BLaER1 treated with 17β-estradiol and CSF1 and Interleukin-3, amounts not matched to agents 10 nM and 100 nM (cell line): ENCODE measurements around the gene DOCK11.
A peak's percentile ranks its signal among the peaks of the same experiment; 100 is the strongest.
"Not testable (repeated sequence)": the region's sequence is repeated elsewhere in the genome, so short reads cannot be mapped to it uniquely, and the experiment has no call there.

Source experiments
- H3K27ac ChIP-seq, 11 experiments: shearing (Covaris generic); formaldehyde crosslinking; 2 replicates each; pipeline ENCODE4 v1.8.1; 2022
- H3K27me3 ChIP-seq, 11 experiments: shearing (Covaris generic); formaldehyde crosslinking; 2 replicates each; pipeline ENCODE4 v1.8.1; 2022
- H3K36me3 ChIP-seq, 11 experiments: shearing (Covaris generic); formaldehyde crosslinking; 2 replicates each; pipeline ENCODE4 v1.8.1; 2022
- H3K4me1 ChIP-seq, 10 experiments: shearing (Covaris generic); formaldehyde crosslinking; 2 replicates each; pipeline ENCODE4 v1.8.1; 2022
- H3K4me2 ChIP-seq, 11 experiments: shearing (Covaris generic); formaldehyde crosslinking; 2 replicates each; pipeline ENCODE4 v1.8.1; 2022
- H3K4me3 ChIP-seq, 10 experiments: shearing (Covaris generic); formaldehyde crosslinking; 2 replicates each; pipeline ENCODE4 v1.8.1; 2022
- H3K9ac ChIP-seq, 11 experiments: shearing (Covaris generic); formaldehyde crosslinking; 2 replicates each; pipeline ENCODE4 v1.8.1; 2022
- H3K9me3 ChIP-seq, 11 experiments: shearing (Covaris generic); formaldehyde crosslinking; replicated peaks in 1 of 11; 2 replicates each; pipeline ENCODE4 v1.8.1; 2022
- H4K20me1 ChIP-seq, 11 experiments: shearing (Covaris generic); formaldehyde crosslinking; 2 replicates each; pipeline ENCODE4 v1.8.1; 2022
- Cebpa-rat ChIP-seq, 11 experiments: shearing (Covaris generic); IDR thresholded peaks; 2 replicates each; pipeline ENCODE4 v1.8.1; 2022

DOCK11 gene

DNA sequence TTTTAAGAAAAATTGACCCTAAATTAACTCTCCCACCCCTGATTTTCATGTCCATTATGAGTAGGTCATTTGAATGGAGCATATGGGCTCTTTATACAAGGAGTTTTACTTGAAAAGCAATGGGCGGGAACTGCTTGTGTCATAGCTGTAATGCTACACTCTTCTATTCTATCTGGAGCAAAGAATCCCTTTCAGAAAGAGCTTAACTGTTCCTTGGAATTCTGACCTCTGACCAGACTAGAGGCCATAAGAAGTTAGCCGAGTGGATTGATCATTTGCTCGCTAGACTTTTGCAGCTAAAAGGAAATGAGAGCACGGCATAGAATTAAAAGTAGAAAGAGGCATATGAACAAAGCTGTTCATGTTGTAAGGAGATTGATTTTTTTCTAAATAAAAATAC lies 79.1 kb downstream of the DOCK11 start:
- no peaks in the 10 kb centered on the region for H3K27me3 ChIP-seq
- H3K36me3 ChIP-seq: peaks cover 47 to 96% (median 71%) of the 10 kb centered on the region in 11 experiments
- H3K4me3 ChIP-seq: no peak overlapping the region
- H3K4me2 ChIP-seq: no peak overlapping the region
- 0 out of 22 replicates have a peak, but pooled peaks cover 0 to 4% (median 0%) of the 10 kb centered on the region in 11 experiments for H4K20me1 ChIP-seq
- no peak for TF ChIP-seq Cebpa-rat (IDR thresholded peaks at IDR 0.05)
- H3K4me1 ChIP-seq: no peaks in the 10 kb centered on the region
- H3K27ac ChIP-seq: no peak overlapping the region
- H3K9me3 ChIP-seq: no peaks in the 10 kb centered on the region
- no peak overlapping the region for H3K9ac ChIP-seq

DNA sequence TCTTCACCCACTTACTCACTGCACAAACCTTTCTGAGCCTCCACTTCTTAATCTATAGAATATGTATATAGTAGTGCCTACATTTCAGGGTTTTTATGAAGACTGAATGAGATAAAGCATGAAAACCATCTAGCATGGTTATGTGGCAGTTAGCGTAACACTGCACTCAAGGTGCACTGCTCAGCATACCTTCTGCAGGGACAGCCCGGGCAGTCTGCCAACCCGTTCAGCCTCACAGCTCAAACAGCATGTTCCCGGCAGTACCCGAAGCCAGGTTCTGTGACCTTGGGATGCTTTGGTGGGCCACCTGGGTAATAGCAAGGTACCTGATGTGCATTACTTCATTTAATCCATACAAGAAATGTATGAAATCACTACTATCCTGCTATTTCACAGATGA lies 81.4 kb downstream of the DOCK11 start:
- Histone ChIP-seq H3K4me3 (no peak overlapping the region), H3K9me3 (peaks cover 0 to 7% (median 3%) of the 10 kb centered on the region in 11 experiments; a peak in 12 of 22 replicates), H3K27ac (no peak overlapping the region), H4K20me1 (no peaks in the 10 kb centered on the region), H3K36me3 (peaks cover 39 to 96% (median 68%) of the 10 kb centered on the region in 11 experiments), H3K4me1 (no peaks in the 10 kb centered on the region), H3K4me2 (no peak overlapping the region), H3K27me3 (no peaks in the 10 kb centered on the region), H3K9ac (no peak overlapping the region)
- no peak for TF ChIP-seq Cebpa-rat (IDR thresholded peaks at IDR 0.05)

DNA sequence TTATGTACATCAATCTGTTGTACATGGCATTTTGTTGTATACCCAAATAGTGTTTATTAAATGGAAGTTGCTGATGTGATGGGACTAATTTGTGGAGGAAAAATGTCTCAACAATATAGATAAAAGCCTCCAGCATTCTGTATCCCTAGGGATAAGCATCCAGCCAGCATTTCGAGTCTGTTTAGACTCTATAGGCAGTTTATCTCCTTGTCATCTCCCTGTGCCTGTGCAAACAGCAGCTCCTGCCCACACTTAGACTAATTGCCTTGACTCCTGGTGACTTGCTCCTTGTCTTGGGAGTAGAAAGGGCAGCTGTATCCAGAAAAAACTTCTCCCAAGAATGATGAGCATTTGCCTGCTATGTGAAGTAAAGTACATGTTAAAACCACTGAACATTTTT lies 83.8 kb downstream of the DOCK11 start:
- Histone ChIP-seq H3K27ac (no peak overlapping the region), H3K4me2 (no peak overlapping the region), H3K36me3 (peaks cover 28 to 87% (median 57%) of the 10 kb centered on the region in 11 experiments), H3K4me1 (no peaks in the 10 kb centered on the region), H3K27me3 (no peaks in the 10 kb centered on the region), H3K9me3 (peaks cover 0 to 16% (median 12%) of the 10 kb centered on the region in 11 experiments; a peak in 15 of 22 replicates), H3K9ac (no peak overlapping the region), H3K4me3 (no peak overlapping the region), H4K20me1 (0 out of 22 replicates have a peak, but pooled peaks cover 0 to 6% (median 0%) of the 10 kb centered on the region in 11 experiments)
- TF ChIP-seq Cebpa-rat (IDR thresholded peaks at IDR 0.05): no peak

GRCh38 chrX:118582926-118583325 lies 87.3 kb downstream of the DOCK11 start:
- not testable (repeated sequence) for H3K27ac ChIP-seq, H3K4me3 ChIP-seq, H3K9ac ChIP-seq, H3K27me3 ChIP-seq, H3K4me2 ChIP-seq
- H3K4me1 ChIP-seq: peaks cover 0 to 20% (median 12%) of the 10 kb centered on the region in 10 experiments; a peak in 16 of 20 replicates
- peaks cover 0 to 34% (median 0%) of the 10 kb centered on the region in 11 experiments; a peak in 6 of 22 replicates for H4K20me1 ChIP-seq
- peaks cover 0 to 16% (median 12%) of the 10 kb centered on the region in 11 experiments; a peak in 15 of 22 replicates for H3K9me3 ChIP-seq
- peaks cover 29 to 90% (median 60%) of the 10 kb centered on the region in 11 experiments; a peak in 20 of 22 replicates for H3K36me3 ChIP-seq

DNA sequence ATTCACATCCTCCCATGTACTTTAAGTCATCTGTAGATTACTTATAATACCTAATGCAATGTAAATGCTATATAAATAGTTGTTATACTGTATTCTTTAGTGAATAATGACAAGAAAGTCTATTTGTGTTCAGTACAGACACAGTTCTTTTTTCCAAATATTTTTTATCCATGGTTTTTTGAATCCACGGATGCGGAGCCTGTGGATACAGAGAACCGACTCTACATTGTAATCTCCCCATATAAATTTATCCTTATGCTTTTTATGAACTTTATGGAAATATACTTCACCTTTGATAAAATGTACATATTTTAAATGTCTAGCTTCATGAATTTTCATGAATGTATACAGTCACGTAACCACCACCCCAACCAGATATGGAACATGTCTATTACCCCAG lies 88.2 kb downstream of the DOCK11 start:
- Histone ChIP-seq H3K36me3 (peaks cover 33 to 90% (median 63%) of the 10 kb centered on the region in 11 experiments; a peak in 21 of 22 replicates), H4K20me1 (peaks cover 0 to 34% (median 0%) of the 10 kb centered on the region in 11 experiments; a peak in 6 of 22 replicates), H3K9ac (no peak overlapping the region), H3K27me3 (peaks cover 0 to 5% (median 0%) of the 10 kb centered on the region in 11 experiments; a peak in 1 of 22 replicates), H3K4me1 (peaks cover 0 to 20% (median 12%) of the 10 kb centered on the region in 10 experiments; a peak in 16 of 20 replicates), H3K27ac (no peak overlapping the region), H3K4me3 (no peak overlapping the region), H3K4me2 (no peak overlapping the region), H3K9me3 (peaks cover 0 to 16% (median 12%) of the 10 kb centered on the region in 11 experiments; a peak in 15 of 22 replicates)
- no peak for TF ChIP-seq Cebpa-rat (IDR thresholded peaks at IDR 0.05)

- Histone ChIP-seq H3K27me3 (peaks cover 0 to 5% (median 0%) of the 10 kb centered on the region in 11 experiments; a peak in 1 of 22 replicates), H3K9me3 (peaks cover 0 to 16% (median 12%) of the 10 kb centered on the region in 11 experiments; a peak in 15 of 22 replicates), H3K36me3 (peaks cover 32 to 91% (median 70%) of the 10 kb centered on the region in 11 experiments; a peak in 21 of 22 replicates), H3K4me3 (no peak overlapping the region), H3K4me1 (peaks cover 0 to 21% (median 12%) of the 10 kb centered on the region in 10 experiments; a peak in 16 of 20 replicates), H3K4me2 (peak overlapping the region in 3 of 11 experiments; percentile 12 to 47 (median 37); a peak in 3 of 22 replicates), H3K27ac (no peak overlapping the region), H4K20me1 (peaks cover 0 to 34% (median 0%) of the 10 kb centered on the region in 11 experiments; a peak in 6 of 22 replicates), H3K9ac (no peak overlapping the region)
- TF ChIP-seq Cebpa-rat (IDR thresholded peaks at IDR 0.05): no peak
Observed at GRCh38 chrX:118585296-118585695, 89.7 kb downstream of the DOCK11 start.

GRCh38 chrX:118586206-118586605 lies 90.6 kb downstream of the DOCK11 start:
- H3K4me1 ChIP-seq: peaks cover 0 to 27% (median 12%) of the 10 kb centered on the region in 10 experiments; a peak in 16 of 20 replicates
- peaks cover 0 to 34% (median 0%) of the 10 kb centered on the region in 11 experiments; a peak in 6 of 22 replicates for H4K20me1 ChIP-seq
- H3K9ac ChIP-seq, H3K4me3 ChIP-seq, H3K27me3 ChIP-seq, H3K27ac ChIP-seq: not testable (repeated sequence)
- peak overlapping the region in 9 of 11 experiments; percentile 4 to 47 (median 19); a peak in 10 of 22 replicates for H3K4me2 ChIP-seq
- peaks cover 36 to 91% (median 71%) of the 10 kb centered on the region in 11 experiments; a peak in 21 of 22 replicates for H3K36me3 ChIP-seq
- peaks cover 0 to 20% (median 12%) of the 10 kb centered on the region in 11 experiments; a peak in 15 of 22 replicates for H3K9me3 ChIP-seq

DNA sequence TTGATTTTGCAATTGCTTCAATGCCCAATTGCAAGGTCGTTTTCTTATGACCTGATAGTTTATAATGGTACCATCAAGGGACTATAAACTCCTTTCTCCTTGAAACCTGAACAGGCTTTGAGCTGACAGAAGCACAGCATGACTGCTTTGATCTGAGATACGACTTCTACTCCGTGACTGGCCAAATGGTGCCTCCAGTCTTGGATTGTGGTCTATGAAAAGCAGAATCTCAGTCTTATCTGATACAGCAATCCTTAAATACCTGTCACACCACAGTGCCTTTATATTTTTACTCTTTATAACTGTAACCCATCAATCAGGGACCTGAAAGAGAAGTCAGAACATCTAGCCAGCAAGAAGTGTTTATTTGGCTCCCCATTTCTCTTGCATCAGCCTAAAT lies 93.1 kb downstream of the DOCK11 start:
- peaks cover 0 to 5% (median 0%) of the 10 kb centered on the region in 11 experiments; a peak in 1 of 22 replicates for H3K27me3 ChIP-seq
- no peak overlapping the region for H3K9ac ChIP-seq
- peaks cover 0 to 34% (median 0%) of the 10 kb centered on the region in 11 experiments; a peak in 6 of 22 replicates for H4K20me1 ChIP-seq
- peaks cover 22 to 79% (median 58%) of the 10 kb centered on the region in 11 experiments; a peak in 20 of 22 replicates for H3K36me3 ChIP-seq
- H3K27ac ChIP-seq: no peak overlapping the region
- H3K9me3 ChIP-seq: 0 out of 22 replicates have a peak, but pooled peaks cover 0 to 8% (median 0%) of the 10 kb centered on the region in 11 experiments
- TF ChIP-seq Cebpa-rat (IDR thresholded peaks at IDR 0.05): no peak
- no peak overlapping the region for H3K4me2 ChIP-seq
- no peak overlapping the region for H3K4me3 ChIP-seq
- H3K4me1 ChIP-seq: peaks cover 8 to 38% (median 22%) of the 10 kb centered on the region in 10 experiments; a peak in 19 of 20 replicates

- Histone ChIP-seq H3K36me3 (peaks cover 22 to 79% (median 55%) of the 10 kb centered on the region in 11 experiments; a peak in 20 of 22 replicates), H3K4me1 (peaks cover 13 to 43% (median 26%) of the 10 kb centered on the region in 10 experiments), H3K27ac (no peak overlapping the region), H4K20me1 (peaks cover 0 to 30% (median 0%) of the 10 kb centered on the region in 11 experiments; a peak in 6 of 22 replicates), H3K9ac (no peak overlapping the region), H3K4me3 (no peak overlapping the region), H3K27me3 (peaks cover 0 to 5% (median 0%) of the 10 kb centered on the region in 11 experiments; a peak in 1 of 22 replicates), H3K9me3 (0 out of 22 replicates have a peak, but pooled peaks cover 0 to 8% (median 0%) of the 10 kb centered on the region in 11 experiments), H3K4me2 (no peak overlapping the region)
- TF ChIP-seq Cebpa-rat (IDR thresholded peaks at IDR 0.05): no peak
Observed at GRCh38 chrX:118589227-118589626, 93.6 kb downstream of the DOCK11 start.
